Osteocyte (in vitro differentiated cells): ENCODE results near the gene DNAH11. TPM values are rescaled to one million over a fixed set of nuclear protein-coding genes. Genes with fewer than 3 reads are reported as not detected.

Experiments used
- DNase-seq: peaks from one replicate; pipeline ENCODE4 v3.0.0; 2021; ENCODE audit warnings: mixed read lengths; ENCODE audit not compliant: unreplicated experiment; ENCODE audit errors: extremely low spot score
- H3K27ac Mint-ChIP-seq: one replicate; pipeline ENCODE4 v1.8.0; 2021; ENCODE audit warnings: mild to moderate bottlenecking, mixed read lengths; ENCODE audit not compliant: unreplicated experiment
- H3K27me3 Mint-ChIP-seq: one replicate; pipeline ENCODE4 v1.8.0; 2021; ENCODE audit warnings: mixed read lengths; ENCODE audit not compliant: unreplicated experiment
- H3K36me3 Mint-ChIP-seq: one replicate; pipeline ENCODE4 v1.8.0; 2021; ENCODE audit warnings: mixed read lengths; ENCODE audit not compliant: unreplicated experiment
- H3K4me1 Mint-ChIP-seq: one replicate; pipeline ENCODE4 v1.8.0; 2021; ENCODE audit warnings: mixed read lengths; ENCODE audit not compliant: unreplicated experiment
- H3K4me3 Mint-ChIP-seq: one replicate; pipeline ENCODE4 v1.8.0; 2021; ENCODE audit warnings: mild to moderate bottlenecking, moderate library complexity, mixed read lengths; ENCODE audit not compliant: unreplicated experiment
- H3K9me3 Mint-ChIP-seq: one replicate; pipeline ENCODE4 v1.8.0; 2021; ENCODE audit warnings: mixed read lengths; ENCODE audit not compliant: unreplicated experiment
- CTCF ChIP-seq: fragments of 200-600 bp; sonication (generic); IDR thresholded peaks from 2 replicates; pipeline ENCODE4 v1.5.0; 2021; ENCODE audit warnings: antibody characterized with exemption, mild to moderate bottlenecking, moderate library complexity
- total RNA-seq: library from RNA; stranded (reverse); gene quantifications from 2 replicates; pipeline ENCODE4 v1.2.1, GENCODE V29; 2021

DNAH11 gene
- total RNA-seq, 1 donor from 2014 or later: not detected

- no peak overlapping the region for H3K4me3 Mint-ChIP-seq
- H3K4me1 Mint-ChIP-seq: no peaks in the 10 kb centered on the region
- H3K36me3 Mint-ChIP-seq: peaks cover 37% of the 10 kb centered on the region
- H3K9me3 Mint-ChIP-seq: no peaks in the 10 kb centered on the region
- no peak for DNase-seq
- no peak overlapping the region for H3K27ac Mint-ChIP-seq
- TF ChIP-seq CTCF: no peak
- H3K27me3 Mint-ChIP-seq: no peaks in the 10 kb centered on the region
Observed at GRCh38 chr7:21908746-21909145, 365.9 kb downstream of the DNAH11 start.

DNA sequence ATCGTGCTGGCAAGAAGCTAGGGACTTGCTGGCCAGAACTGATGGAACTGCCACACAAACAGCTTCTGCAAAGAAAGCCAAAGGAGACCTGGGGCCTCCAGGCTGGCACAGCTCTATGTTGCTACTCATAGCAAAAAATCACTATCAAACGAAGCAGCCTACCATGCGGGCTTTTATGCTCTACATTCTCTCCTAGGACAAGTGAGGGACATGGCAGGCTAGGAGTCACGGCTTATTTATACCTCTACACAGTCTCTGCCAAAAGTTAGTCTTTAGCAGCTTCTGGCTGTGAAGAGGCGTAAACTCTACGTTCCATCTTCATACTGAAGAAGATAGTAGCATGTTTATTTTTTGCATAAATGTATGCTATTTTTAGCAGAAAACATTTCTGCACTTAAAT is 367.4 kb downstream of the DNAH11 start:
- Mint-ChIP-seq H3K4me3 (no peak overlapping the region), H3K36me3 (peaks cover 39% of the 10 kb centered on the region), H3K4me1 (no peaks in the 10 kb centered on the region), H3K27me3 (no peaks in the 10 kb centered on the region), H3K27ac (no peak overlapping the region), H3K9me3 (no peaks in the 10 kb centered on the region)
- no peak for DNase-seq
- TF ChIP-seq CTCF: no peak

- no peak for TF ChIP-seq CTCF
- H3K4me3 Mint-ChIP-seq: no peak overlapping the region
- H3K27ac Mint-ChIP-seq: no peak overlapping the region
- H3K9me3 Mint-ChIP-seq: no peaks in the 10 kb centered on the region
- H3K36me3 Mint-ChIP-seq: peaks cover 28% of the 10 kb centered on the region
- H3K4me1 Mint-ChIP-seq: no peaks in the 10 kb centered on the region
- no peak for DNase-seq
- no peaks in the 10 kb centered on the region for H3K27me3 Mint-ChIP-seq
Observed at GRCh38 chr7:21911341-21911875, 368.6 kb downstream of the DNAH11 start.

DNA sequence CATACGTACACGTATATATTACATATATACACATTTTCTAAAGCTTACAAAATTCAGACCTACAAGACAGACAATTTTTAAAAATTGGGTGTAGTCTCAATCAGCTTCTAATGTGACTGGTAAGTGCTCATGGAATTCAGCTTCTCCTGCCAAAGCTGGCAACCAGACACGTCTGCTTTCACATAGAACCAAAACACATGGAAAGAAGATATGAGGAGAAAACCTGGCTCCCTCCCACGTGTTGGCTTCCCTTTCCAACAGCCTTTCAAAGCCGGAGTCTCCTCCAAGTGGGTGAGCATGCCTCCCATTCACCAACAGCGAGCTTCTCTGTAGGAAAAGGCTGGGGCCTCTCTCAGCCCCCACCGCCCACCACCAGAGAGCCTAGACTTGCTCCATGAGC is 369.5 kb downstream of the DNAH11 start:
- H3K36me3 Mint-ChIP-seq: peaks cover 24% of the 10 kb centered on the region
- H3K27ac Mint-ChIP-seq: no peak overlapping the region
- no peaks in the 10 kb centered on the region for H3K9me3 Mint-ChIP-seq
- TF ChIP-seq CTCF: no peak
- no peaks in the 10 kb centered on the region for H3K27me3 Mint-ChIP-seq
- no peaks in the 10 kb centered on the region for H3K4me1 Mint-ChIP-seq
- no peak for DNase-seq
- no peak overlapping the region for H3K4me3 Mint-ChIP-seq

DNA sequence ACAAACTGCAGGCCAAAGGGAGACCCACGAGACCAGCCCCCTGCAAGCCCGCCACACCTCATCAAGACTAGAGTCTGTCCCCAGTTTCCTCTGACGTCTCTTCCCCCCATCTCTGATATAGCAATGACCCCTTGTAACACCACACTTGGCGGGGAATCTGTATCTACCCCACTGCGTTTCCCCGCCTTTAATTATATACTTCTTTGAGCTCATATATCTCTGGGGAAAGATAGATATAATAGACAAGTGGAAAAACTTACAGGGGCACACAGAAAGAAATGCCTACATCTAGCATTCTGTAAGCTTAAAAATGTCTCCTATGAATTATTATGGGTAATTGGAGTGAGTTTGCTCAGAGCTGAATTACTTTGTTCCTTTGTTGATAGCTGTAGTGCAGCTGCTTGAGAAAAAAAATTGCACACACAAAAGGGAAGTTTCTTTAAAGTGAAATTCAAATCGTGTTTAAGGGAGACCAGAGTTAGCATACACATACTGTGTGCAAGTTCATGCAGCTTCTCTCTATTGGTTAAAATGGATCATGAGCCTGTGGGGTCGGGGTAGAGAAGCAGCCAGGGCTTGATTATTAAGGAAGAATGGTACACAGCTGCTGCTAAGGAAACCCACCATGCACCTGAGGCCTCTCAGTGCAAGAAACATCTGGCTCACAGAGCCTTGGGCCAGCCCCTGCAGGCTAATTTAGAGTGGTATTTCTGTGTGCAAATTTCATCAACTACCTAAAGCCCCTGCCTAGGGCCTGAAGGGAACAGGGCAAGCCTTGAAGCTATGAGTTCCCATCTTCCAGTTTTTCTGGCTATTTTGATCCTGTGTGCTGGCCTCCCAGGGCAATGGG is 370.3 kb downstream of the DNAH11 start:
- Mint-ChIP-seq H3K27ac (no peak overlapping the region), H3K4me3 (no peak overlapping the region), H3K4me1 (no peaks in the 10 kb centered on the region), H3K36me3 (peaks cover 17% of the 10 kb centered on the region), H3K9me3 (no peaks in the 10 kb centered on the region), H3K27me3 (no peaks in the 10 kb centered on the region)
- no peak for DNase-seq
- no peak for TF ChIP-seq CTCF
